Testis (tissue), 3 donors: Measurements from ENCODE around the gene MYH14. TPM values are rescaled to one million over a fixed set of nuclear protein-coding genes. Genes with fewer than 3 reads are reported as not detected.

Experiments used
- DNase-seq: peaks from one replicate; pipeline ENCODE4 v3.0.0-alpha.2; 2019
- H3K27ac ChIP-seq, 2 donors: fragments of 200-600 bp; sonication (generic); one replicate each; pipeline ENCODE4 v1.5.1; 2019
- H3K27me3 ChIP-seq: fragments of 200-600 bp; sonication (generic); one replicate; pipeline ENCODE4 v1.5.1; 2019
- H3K36me3 ChIP-seq: fragments of 200-600 bp; sonication (generic); one replicate; pipeline ENCODE4 v1.5.1; 2017; ENCODE audit warnings: low read depth; ENCODE audit errors: missing control alignments
- H3K4me1 ChIP-seq: fragments of 200-600 bp; sonication (generic); one replicate; pipeline ENCODE4 v1.5.1; 2019
- H3K4me3 ChIP-seq, 2 donors: fragments of 200-600 bp; sonication (generic); one replicate each; pipeline ENCODE4 v1.5.1; 2017 to 2019
- H3K9me3 ChIP-seq: fragments of 200-600 bp; sonication (generic); one replicate; pipeline ENCODE4 v1.5.1; 2017
- CTCF ChIP-seq, 3 experiments: fragments of 450-650 bp in 2 of 3; fragments of 200-600 bp in 1 of 3; sonication (generic) in 1 of 3; IDR thresholded peaks; one replicate each; pipeline ENCODE4 v1.5.1; 2016 to 2019; ENCODE audit warnings: antibody characterized with exemption in 3 of 3, mild to moderate bottlenecking in 2 of 3, moderate library complexity in 1 of 3
- POLR2A ChIP-seq: fragments of 450-650 bp; IDR thresholded peaks from one replicate; pipeline ENCODE4 v1.6.1; 2017; ENCODE audit warnings: antibody characterized with exemption, mild to moderate bottlenecking, moderate library complexity
- WGBS, 2 donors: methylation state at CpG; one replicate each; pipeline ENCODE4 v1.1.5; 2018; 5-methylcytosine and 5-hydroxymethylcytosine counted together
- intact Hi-C: fragments of 100-400 bp; cut with DNase I; formaldehyde crosslinking; loops from one replicate; pipeline ENCODE4 v1.15.1; 2023; ENCODE audit warnings: low total_unique reads
- polyA plus RNA-seq: library from polyadenylated mRNA; stranded (reverse); fragments of 350-450 nt; fragmentation: Illumina TruSeq; extraction: RNeasy Lipid Tissue Mini Kit (QIAGEN cat#74804); gene quantifications from one replicate; pipeline ENCODE4 v1.2.3, GENCODE V29; 2014; ENCODE audit warnings: low read depth, low replicate concordance; ENCODE audit not compliant: insufficient read depth
- total RNA-seq, 2 donors: library from RNA; depleted of rRNA; stranded (reverse); fragments of >200 nt; gene quantifications; one replicate each; pipeline ENCODE4 v1.2.3, GENCODE V29; 2016

MYH14 gene
- total and polyA plus RNA-seq, 3 donors from 2014 or later, result 6.0 to 7.9 (median 7.8) TPM

GRCh38 chr19:50268501-50268900 lies 65.1 kb downstream of the MYH14 start:
- Histone ChIP-seq H3K27ac (no peak overlapping the region), H3K4me3 (no peak overlapping the region), H3K4me1 (peaks cover 8% of the 10 kb centered on the region), H3K27me3 (no peaks in the 10 kb centered on the region), H3K36me3 (no peaks in the 10 kb centered on the region), H3K9me3 (no peaks in the 10 kb centered on the region)
- intact Hi-C loops, result no loop called here
- WGBS, 2 donors, result 81 to 82% methylated on average over 5 of the region's 5 CpGs
- DNase-seq, result no peak
- TF ChIP-seq CTCF (IDR thresholded peaks at IDR 0.05), result no peak
- no peak for TF ChIP-seq POLR2A

- no peaks in the 10 kb centered on the region for H3K27me3 ChIP-seq
- DNase-seq, result no peak
- no peak overlapping the region for H3K4me3 ChIP-seq
- 52 to 68% methylated on average over 2 of the region's 2 CpGs for WGBS, 2 donors
- TF ChIP-seq CTCF (IDR thresholded peaks at IDR 0.05) (no peak), POLR2A (no peak)
- intact Hi-C loops, result no loop called here
- H3K9me3 ChIP-seq, result no peaks in the 10 kb centered on the region
- H3K36me3 ChIP-seq, result no peaks in the 10 kb centered on the region
- peaks cover 8% of the 10 kb centered on the region for H3K4me1 ChIP-seq
- no peak overlapping the region for H3K27ac ChIP-seq
These were observed 66.2 kb downstream of the MYH14 start for GRCh38 chr19:50269653-50270052.

GRCh38 chr19:50272263-50272897 lies 69.0 kb downstream of the MYH14 start:
- Histone ChIP-seq H3K27ac (no peak overlapping the region), H3K27me3 (no peaks in the 10 kb centered on the region), H3K9me3 (no peaks in the 10 kb centered on the region), H3K4me1 (peaks cover 5% of the 10 kb centered on the region), H3K4me3 (no peak overlapping the region), H3K36me3 (no peaks in the 10 kb centered on the region)
- intact Hi-C loops, result no loop called here
- TF ChIP-seq POLR2A, result no peak
- no peak for TF ChIP-seq CTCF (IDR thresholded peaks at IDR 0.05)
- 72 to 76% methylated on average over 11 to 14 of the region's 14 CpGs for WGBS, 2 donors
- DNase-seq, result no peak

- TF ChIP-seq POLR2A, result no peak
- no peak for TF ChIP-seq CTCF (IDR thresholded peaks at IDR 0.05)
- Histone ChIP-seq H3K4me1 (no peaks in the 10 kb centered on the region), H3K4me3 (no peak overlapping the region), H3K27ac (no peak overlapping the region), H3K9me3 (no peaks in the 10 kb centered on the region), H3K36me3 (no peaks in the 10 kb centered on the region), H3K27me3 (no peaks in the 10 kb centered on the region)
- intact Hi-C loops, result no loop called here
- WGBS, 2 donors, result 84 to 88% methylated on average over 7 of the region's 7 CpGs
- DNase-seq, result no peak
These were observed 70.4 kb downstream of the MYH14 start for GRCh38 chr19:50273821-50274220.
